Esophagus muscularis mucosa (tissue), 4 donors: ENCODE data around the gene SLC26A2. TPM values are rescaled to one million over a fixed set of nuclear protein-coding genes. Genes with fewer than 3 reads are reported as not detected.

ENCODE experiments used
- DNase-seq: peaks from one replicate; pipeline ENCODE4 v3.0.0-alpha.2; 2017; ENCODE audit errors: extremely low spot score
- H3K27ac ChIP-seq, 4 donors: fragments of 200-600 bp; sonication (generic); replicated peaks in 1 of 4; 1 replicate in 3 of 4; 2 replicates in 1 of 4; pipeline ENCODE4 v1.5.1; 2016 to 2019; ENCODE audit warnings: mild to moderate bottlenecking in 1 of 4
- H3K27me3 ChIP-seq, 4 donors: fragments of 200-600 bp; sonication (generic); one replicate each; pipeline versions ENCODE4 v1.5.1 to v1.6.0; 2016 to 2019
- H3K36me3 ChIP-seq, 4 donors: fragments of 200-600 bp; sonication (generic); one replicate each; pipeline ENCODE4 v1.5.1; 2016 to 2019
- H3K4me1 ChIP-seq, 4 donors: fragments of 200-600 bp; sonication (generic); one replicate each; pipeline ENCODE4 v1.5.1; 2016 to 2019
- H3K4me3 ChIP-seq, 4 donors: fragments of 200-600 bp; sonication (generic); 1 replicate in 2 of 4; 2 replicates in 2 of 4; pipeline ENCODE4 v1.5.1; 2016 to 2019; ENCODE audit warnings: mild to moderate bottlenecking in 4 of 4, moderate library complexity in 1 of 4
- H3K9me3 ChIP-seq, 4 donors: fragments of 200-600 bp; sonication (generic); 1 replicate in 3 of 4; 2 replicates in 1 of 4; pipeline ENCODE4 v1.5.1; 2016 to 2019
- EP300 ChIP-seq: sonication (generic); formaldehyde crosslinking; IDR thresholded peaks from one replicate; pipeline ENCODE4 v1.6.1; 2017; ENCODE audit warnings: antibody characterized with exemption
- POLR2A ChIP-seq: fragments of 450-650 bp; IDR thresholded peaks from one replicate; pipeline ENCODE4 v1.6.1; 2017; ENCODE audit warnings: antibody characterized with exemption, moderate library complexity, mild to moderate bottlenecking, low read depth
- POLR2AphosphoS5 ChIP-seq, 2 donors: sonication (generic); formaldehyde crosslinking; IDR thresholded peaks; one replicate each; pipeline ENCODE4 v1.6.1; 2017; ENCODE audit warnings: antibody characterized with exemption in 2 of 2
- WGBS: methylation state at CpG from one replicate; pipeline ENCODE4 v1.1.5; 2018; 5-methylcytosine and 5-hydroxymethylcytosine counted together
- intact Hi-C: fragments of 100-400 bp; cut with DNase I; formaldehyde crosslinking; loops from one replicate; pipeline ENCODE4 v1.15.1; 2023
- total RNA-seq, 4 donors: library from RNA; depleted of rRNA; stranded (reverse); fragments of >200 nt; gene quantifications; one replicate each; pipeline versions ENCODE4 v1.1.0 to v1.2.1, GENCODE V29; 2016
- TF ChIP-seq, protein P1 (sequence below), 3 experiments: fragments of 200-600 bp in 2 of 3; fragments of 450-650 bp in 1 of 3; sonication (generic) in 2 of 3; IDR thresholded peaks; one replicate each; pipeline ENCODE4 v1.5.1; 2017 to 2019; ENCODE audit warnings: antibody characterized with exemption in 3 of 3, mild to moderate bottlenecking in 2 of 3, moderate library complexity in 1 of 3

SLC26A2 gene
- total RNA-seq, 4 donors from 2014 or later: 7.9 to 9.2 (median 8.0) TPM

DNA sequence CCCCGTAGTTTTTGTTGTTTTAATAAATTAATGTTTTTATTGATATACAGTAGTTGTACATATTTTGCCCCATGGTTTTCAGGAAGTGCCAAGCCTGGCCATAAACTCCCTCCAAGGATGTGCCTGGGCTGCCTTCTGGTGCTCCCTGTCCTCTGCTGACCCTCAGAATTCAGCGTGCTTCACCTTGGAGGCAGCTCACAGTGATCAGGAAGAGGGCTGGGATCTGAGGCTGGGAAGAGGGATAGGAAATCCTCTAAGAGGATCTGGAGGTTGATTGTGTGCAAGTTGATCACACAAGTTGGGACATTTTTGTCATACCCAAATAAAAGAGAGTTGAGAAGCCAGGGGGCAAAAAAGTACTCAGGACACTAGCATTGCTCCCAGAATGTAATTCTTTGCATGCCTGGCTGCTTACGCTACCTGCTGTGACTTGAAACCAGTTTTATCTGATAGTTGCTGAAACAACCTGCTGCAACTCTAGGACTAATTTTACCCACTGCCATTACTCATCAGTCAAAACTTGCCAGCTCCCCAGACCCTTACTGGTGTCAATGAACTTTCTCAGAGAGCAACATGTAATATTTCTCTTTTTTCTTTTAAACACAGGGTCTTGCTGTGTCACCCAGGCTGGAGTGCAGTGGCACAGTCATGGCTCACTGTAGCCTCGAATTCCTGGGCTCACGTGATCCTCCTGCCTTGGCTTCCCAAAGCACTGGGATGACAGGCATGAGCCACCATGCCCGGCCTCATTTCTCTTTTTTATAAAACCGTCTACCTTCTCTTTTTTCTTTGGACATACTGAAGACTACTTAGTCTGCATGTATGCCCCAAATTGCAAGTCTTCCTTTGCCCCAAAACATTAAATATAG is 44.9 kb upstream of the SLC26A2 start:
- Histone ChIP-seq H3K4me3 (no peak overlapping the region), H3K36me3 (no peaks in the 10 kb centered on the region), H3K27me3 (peaks cover 0 to 7% (median 0%) of the 10 kb centered on the region in 4 donors), H3K4me1 (no peaks in the 10 kb centered on the region), H3K9me3 (no peaks in the 10 kb centered on the region), H3K27ac (no peak overlapping the region)
- TF ChIP-seq POLR2AphosphoS5 (IDR thresholded peaks at IDR 0.05) (no peak), POLR2A (no peak), EP300 (no peak)
- TF ChIP-seq, protein P1, sequence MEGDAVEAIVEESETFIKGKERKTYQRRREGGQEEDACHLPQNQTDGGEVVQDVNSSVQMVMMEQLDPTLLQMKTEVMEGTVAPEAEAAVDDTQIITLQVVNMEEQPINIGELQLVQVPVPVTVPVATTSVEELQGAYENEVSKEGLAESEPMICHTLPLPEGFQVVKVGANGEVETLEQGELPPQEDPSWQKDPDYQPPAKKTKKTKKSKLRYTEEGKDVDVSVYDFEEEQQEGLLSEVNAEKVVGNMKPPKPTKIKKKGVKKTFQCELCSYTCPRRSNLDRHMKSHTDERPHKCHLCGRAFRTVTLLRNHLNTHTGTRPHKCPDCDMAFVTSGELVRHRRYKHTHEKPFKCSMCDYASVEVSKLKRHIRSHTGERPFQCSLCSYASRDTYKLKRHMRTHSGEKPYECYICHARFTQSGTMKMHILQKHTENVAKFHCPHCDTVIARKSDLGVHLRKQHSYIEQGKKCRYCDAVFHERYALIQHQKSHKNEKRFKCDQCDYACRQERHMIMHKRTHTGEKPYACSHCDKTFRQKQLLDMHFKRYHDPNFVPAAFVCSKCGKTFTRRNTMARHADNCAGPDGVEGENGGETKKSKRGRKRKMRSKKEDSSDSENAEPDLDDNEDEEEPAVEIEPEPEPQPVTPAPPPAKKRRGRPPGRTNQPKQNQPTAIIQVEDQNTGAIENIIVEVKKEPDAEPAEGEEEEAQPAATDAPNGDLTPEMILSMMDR (IDR thresholded peaks at IDR 0.05): no peak
- DNase-seq: no peak
- WGBS: 87% methylated on average over 7 of the region's 7 CpGs
- intact Hi-C loops: no loop called here

DNA sequence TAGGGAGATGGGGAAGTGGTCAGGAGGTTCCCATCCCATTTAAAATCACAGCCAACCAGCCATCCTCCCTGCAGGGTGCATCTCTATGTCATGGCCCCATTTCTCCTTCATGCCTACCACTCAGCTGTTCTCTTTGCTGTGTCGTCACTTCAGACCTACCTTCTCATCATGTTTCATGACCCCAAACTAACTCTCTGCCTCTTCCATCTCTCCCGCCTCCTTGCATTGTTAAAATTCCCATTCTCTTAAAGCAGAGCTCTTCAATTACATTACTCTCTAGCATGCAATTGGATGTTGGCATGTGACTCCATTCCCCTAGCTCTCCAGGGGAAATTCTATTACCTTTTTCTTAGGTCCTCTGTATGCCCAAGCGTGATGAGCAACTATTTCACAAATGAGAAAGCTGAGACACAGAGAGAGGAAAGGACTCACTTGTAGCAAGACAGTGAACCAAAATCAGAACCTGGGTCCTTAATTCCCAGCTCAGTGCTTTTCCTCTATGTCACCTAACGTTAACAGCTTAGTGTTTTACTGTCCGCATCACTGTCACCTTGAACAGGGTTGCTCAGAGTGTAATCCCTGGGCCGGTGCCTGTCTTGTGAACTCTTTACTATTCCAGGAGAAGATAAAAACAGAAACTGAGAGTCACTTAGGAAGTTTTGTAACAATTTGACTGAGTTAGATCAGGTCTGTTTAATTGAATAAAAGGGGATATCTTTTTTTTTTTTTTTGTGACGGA is 44.1 kb upstream of the SLC26A2 start:
- WGBS: 84% methylated on average over 7 of the region's 7 CpGs
- H3K4me1 ChIP-seq: no peaks in the 10 kb centered on the region
- no peak overlapping the region for H3K27ac ChIP-seq
- intact Hi-C loops: no loop called here
- H3K36me3 ChIP-seq: no peaks in the 10 kb centered on the region
- no peak overlapping the region for H3K4me3 ChIP-seq
- TF ChIP-seq, protein P1 (IDR thresholded peaks at IDR 0.05): no peak
- TF ChIP-seq EP300: no peak
- no peak for TF ChIP-seq POLR2AphosphoS5 (IDR thresholded peaks at IDR 0.05)
- TF ChIP-seq POLR2A: no peak
- H3K9me3 ChIP-seq: no peaks in the 10 kb centered on the region
- peaks cover 0 to 7% (median 0%) of the 10 kb centered on the region in 4 donors for H3K27me3 ChIP-seq
- DNase-seq: no peak

DNA sequence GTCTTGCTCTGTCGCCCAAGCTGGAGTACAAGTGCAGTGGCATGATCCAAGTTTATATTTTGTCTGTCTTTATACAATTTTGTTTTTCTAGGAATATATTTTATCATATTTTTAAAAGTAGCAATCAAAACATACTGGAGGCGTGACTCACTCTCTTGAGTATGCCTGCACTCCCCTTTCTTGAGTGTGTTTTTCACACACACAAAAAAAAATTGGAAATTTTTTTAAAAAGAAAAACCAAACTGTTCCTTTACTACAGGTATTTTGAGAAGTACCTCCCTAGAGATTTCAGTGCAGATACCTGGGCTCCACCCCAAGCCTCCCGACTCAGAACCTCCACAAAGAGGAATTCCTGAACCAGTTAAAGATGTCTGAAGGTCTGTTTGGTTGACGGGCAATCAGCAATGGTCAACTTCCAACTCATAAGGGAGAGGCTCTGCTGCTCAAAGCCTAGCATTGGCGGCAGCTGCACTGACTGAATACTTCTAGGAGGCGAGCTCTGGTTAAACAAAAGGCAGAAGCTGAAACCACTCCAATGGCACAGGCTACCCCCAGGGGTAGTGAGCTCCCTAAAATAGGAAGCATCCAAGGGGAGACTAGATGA is 43.4 kb upstream of the SLC26A2 start:
- 90% methylated on average over 6 of the region's 6 CpGs for WGBS
- intact Hi-C loops: no loop called here
- no peaks in the 10 kb centered on the region for H3K36me3 ChIP-seq
- no peak overlapping the region for H3K27ac ChIP-seq
- H3K4me1 ChIP-seq: no peaks in the 10 kb centered on the region
- no peak overlapping the region for H3K4me3 ChIP-seq
- peaks cover 0 to 7% (median 0%) of the 10 kb centered on the region in 4 donors for H3K27me3 ChIP-seq
- no peak for DNase-seq
- no peaks in the 10 kb centered on the region for H3K9me3 ChIP-seq
- TF ChIP-seq EP300 (no peak), POLR2A (no peak), POLR2AphosphoS5 (IDR thresholded peaks at IDR 0.05) (no peak)
- TF ChIP-seq, protein P1 (IDR thresholded peaks at IDR 0.05): no peak

DNA sequence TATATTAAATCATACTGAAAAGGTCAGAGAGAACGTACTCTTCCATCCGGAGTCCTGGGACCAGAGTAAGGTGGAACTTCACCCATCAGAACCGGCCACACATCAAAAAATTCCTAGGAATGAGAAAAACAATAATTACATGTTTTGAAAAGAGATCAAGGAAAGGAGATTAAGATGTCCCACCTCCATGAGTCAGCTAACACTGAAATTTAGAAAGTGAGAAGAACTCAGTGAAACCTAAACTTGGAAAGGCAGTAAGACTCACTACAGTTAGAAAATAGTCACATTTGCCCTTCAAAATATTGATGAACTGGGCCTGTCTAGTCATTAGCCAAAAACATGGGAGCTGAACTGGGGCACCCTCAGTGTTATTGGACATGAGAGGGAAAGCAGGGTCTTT is 39.0 kb upstream of the SLC26A2 start:
- no peak overlapping the region for H3K4me3 ChIP-seq
- intact Hi-C loops: no loop called here
- TF ChIP-seq, protein P1 (IDR thresholded peaks at IDR 0.05): no peak
- TF ChIP-seq EP300 (no peak), POLR2A (no peak), POLR2AphosphoS5 (IDR thresholded peaks at IDR 0.05) (no peak)
- DNase-seq: no peak
- H3K27ac ChIP-seq: no peak overlapping the region
- WGBS: 92% methylated on average over 3 of the region's 3 CpGs
- H3K9me3 ChIP-seq: no peaks in the 10 kb centered on the region
- H3K27me3 ChIP-seq: peaks cover 0 to 7% (median 0%) of the 10 kb centered on the region in 4 donors
- H3K36me3 ChIP-seq: no peaks in the 10 kb centered on the region
- H3K4me1 ChIP-seq: no peaks in the 10 kb centered on the region
